Measurements from ENCODE around the gene ROBO2.

Gene ROBO2

DNA sequence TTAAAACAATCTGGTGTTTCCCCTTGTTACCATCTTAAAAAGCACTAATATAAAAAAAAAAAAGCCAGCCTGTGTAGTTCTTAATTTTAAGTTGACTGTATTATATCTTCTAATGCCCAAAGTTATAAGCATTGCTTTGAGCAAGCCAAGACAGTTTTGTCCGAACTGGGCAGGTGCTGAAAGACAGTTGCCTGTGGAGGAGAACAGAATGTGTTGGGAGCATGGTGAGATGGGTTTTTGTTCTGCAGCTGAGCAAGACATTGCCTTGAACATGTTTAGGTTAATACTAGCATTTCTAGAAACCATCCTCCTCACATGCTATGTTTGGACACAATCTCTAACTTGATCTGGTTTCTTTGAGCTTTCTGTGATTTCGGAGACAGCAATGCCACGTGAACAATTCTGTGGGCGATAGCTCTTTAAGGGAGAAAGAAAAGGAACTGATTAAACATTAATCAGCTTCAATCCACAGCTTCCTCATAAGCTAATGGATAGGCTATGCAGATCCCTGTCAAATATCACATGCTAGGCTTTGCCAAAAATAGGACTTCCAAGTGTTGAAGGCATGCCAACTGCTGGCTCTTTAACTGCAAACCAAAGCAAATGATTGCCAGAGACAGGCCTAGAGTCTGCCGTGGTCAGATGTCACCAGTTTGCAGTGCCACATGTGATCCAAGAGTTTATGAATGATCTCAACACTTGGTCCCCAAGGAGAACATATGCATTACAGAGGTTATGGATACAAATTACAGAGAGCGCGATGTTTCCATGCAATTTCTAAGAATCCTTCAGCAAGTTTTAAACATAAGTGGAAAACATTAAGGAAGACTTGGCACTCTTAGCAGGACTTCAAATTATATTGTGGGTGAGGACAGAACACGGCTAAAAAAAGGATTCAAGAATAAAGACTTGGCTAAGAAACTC is 428.1 kb downstream of the ROBO2 start:
- FAIRE-seq = no peak
- no peak for TF ChIP-seq POLR2A (IDR thresholded peaks at IDR 0.05; ENCODE audit: low read depth, low read length)
- no peak for TF ChIP-seq TAF1 (IDR thresholded peaks at IDR 0.05; ENCODE audit: borderline replicate concordance, low read depth, low read length)
- TF ChIP-seq POLR2AphosphoS5 (IDR thresholded peaks at IDR 0.05; ENCODE audit: low read depth, low read length) = no peak
- DNase-seq (ENCODE audit: insufficient read length) = no peak

DNA sequence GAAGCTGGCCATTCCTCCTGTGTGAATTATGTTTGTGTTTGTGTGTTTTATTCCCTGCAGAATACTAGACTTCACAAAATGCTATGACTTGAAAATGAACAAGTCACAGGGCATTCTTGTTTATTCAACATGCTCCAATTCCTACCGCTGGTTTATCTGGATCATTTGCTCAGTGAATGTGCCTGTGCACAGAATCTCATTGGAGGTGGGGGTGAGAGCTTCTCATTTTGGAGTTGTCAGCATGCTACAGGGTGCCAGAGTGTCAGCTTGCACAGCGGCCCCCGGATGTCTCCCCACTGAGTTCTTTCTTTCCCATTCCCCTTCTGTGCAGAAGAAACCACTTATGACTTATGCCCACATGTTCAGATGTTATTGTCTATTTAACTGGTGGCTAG is 428.7 kb downstream of the ROBO2 start:
- FAIRE-seq = no peak
- no peak for DNase-seq (ENCODE audit: insufficient read length)
- TF ChIP-seq POLR2A (IDR thresholded peaks at IDR 0.05; ENCODE audit: low read depth, low read length) (no peak), POLR2AphosphoS5 (IDR thresholded peaks at IDR 0.05; ENCODE audit: low read depth, low read length) (no peak), TAF1 (IDR thresholded peaks at IDR 0.05; ENCODE audit: borderline replicate concordance, low read depth, low read length) (no peak)

- DNase-seq (ENCODE audit: insufficient read length) = no peak
- TF ChIP-seq POLR2AphosphoS5 (IDR thresholded peaks at IDR 0.05; ENCODE audit: low read depth, low read length) = no peak
- FAIRE-seq = no peak
Measured at GRCh38 chr3:77475507-77475906, 435.6 kb downstream of the ROBO2 start.

DNA sequence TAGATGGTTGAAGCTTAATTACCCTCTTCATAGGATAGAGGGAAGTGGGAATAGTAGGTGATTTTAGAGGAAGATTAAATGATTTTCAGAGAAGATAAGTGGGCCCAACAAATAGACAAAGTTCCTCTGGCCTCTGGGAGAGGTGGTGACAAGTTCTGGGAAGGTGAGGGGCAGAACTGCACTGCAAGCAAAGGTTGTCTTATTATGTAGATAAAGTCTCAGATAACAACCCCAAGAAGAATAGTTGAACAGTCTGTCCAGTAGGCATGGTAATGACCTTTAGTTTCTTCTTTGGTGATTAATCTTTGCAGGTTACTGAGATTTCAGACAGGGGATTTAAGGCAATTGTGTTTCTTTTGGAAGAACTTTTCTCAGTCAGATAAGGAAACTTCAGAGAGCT is 439.1 kb downstream of the ROBO2 start:
- no peak for DNase-seq (ENCODE audit: insufficient read length)
- FAIRE-seq = no peak
- TF ChIP-seq POLR2AphosphoS5 (IDR thresholded peaks at IDR 0.05; ENCODE audit: low read depth, low read length) (no peak), POLR2A (IDR thresholded peaks at IDR 0.05; ENCODE audit: low read depth, low read length) (no peak), TAF1 (IDR thresholded peaks at IDR 0.05; ENCODE audit: borderline replicate concordance, low read depth, low read length) (no peak)

- DNase-seq (ENCODE audit: insufficient read length) = no peak
- no peak for TF ChIP-seq POLR2A (IDR thresholded peaks at IDR 0.05; ENCODE audit: low read depth, low read length)
- TF ChIP-seq POLR2AphosphoS5 (IDR thresholded peaks at IDR 0.05; ENCODE audit: low read depth, low read length) = no peak
- no peak for TF ChIP-seq TAF1 (IDR thresholded peaks at IDR 0.05; ENCODE audit: borderline replicate concordance, low read depth, low read length)
- FAIRE-seq = no peak
Measured at GRCh38 chr3:77489216-77489615, 449.3 kb downstream of the ROBO2 start.

DNA sequence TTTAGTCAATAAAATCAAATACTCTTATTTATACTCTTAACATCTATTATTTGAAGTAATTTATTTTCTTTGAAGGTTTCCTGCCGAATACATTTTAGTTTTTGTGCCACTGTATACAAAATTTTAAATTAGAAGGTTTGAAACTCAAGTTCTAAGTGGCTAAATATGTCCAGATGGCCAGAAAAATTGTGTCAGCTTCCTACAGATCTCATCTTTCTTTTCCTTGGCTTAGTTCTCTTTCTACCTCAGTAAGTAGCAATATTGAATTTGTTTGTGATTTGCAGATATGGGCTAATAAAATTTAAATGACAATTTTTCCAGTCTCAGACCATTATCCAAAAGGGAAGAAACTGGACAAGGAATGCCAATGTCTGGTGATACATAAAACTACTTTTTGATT is 452.1 kb downstream of the ROBO2 start:
- DNase-seq (ENCODE audit: insufficient read length) (no peak), FAIRE-seq (no peak)
- TF ChIP-seq TAF1 (IDR thresholded peaks at IDR 0.05; ENCODE audit: borderline replicate concordance, low read depth, low read length) (no peak), POLR2A (IDR thresholded peaks at IDR 0.05; ENCODE audit: low read depth, low read length) (no peak), POLR2AphosphoS5 (IDR thresholded peaks at IDR 0.05; ENCODE audit: low read depth, low read length) (no peak)

- DNase-seq (ENCODE audit: insufficient read length) (no peak), FAIRE-seq (no peak)
- TF ChIP-seq POLR2AphosphoS5 (IDR thresholded peaks at IDR 0.05; ENCODE audit: low read depth, low read length) = no peak
- TF ChIP-seq POLR2A (IDR thresholded peaks at IDR 0.05; ENCODE audit: low read depth, low read length) = no peak
- no peak for TF ChIP-seq TAF1 (IDR thresholded peaks at IDR 0.05; ENCODE audit: borderline replicate concordance, low read depth, low read length)
Measured at GRCh38 chr3:77500721-77501120, 460.8 kb downstream of the ROBO2 start.

DNA sequence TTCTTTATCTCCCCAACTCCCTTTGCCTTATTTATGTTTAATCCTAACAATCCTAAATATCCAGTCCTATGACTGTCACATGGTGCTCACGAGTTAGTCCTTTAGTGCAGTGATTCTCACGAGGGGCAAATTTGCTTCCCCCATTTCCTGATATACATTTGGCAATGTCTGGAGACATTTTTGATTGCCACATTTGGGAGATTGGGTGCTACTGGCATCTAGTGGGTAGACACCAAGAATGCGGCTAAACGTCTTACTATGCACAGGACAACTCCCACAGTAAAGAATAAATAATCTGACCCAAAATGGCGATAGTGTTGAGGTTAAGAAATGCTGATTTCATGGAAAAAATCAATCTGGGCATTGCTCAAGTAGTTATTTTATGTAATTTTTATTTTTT is 466.5 kb downstream of the ROBO2 start:
- no peak for TF ChIP-seq POLR2A (IDR thresholded peaks at IDR 0.05; ENCODE audit: low read depth, low read length)
- no peak for TF ChIP-seq POLR2AphosphoS5 (IDR thresholded peaks at IDR 0.05; ENCODE audit: low read depth, low read length)
- no peak for TF ChIP-seq TAF1 (IDR thresholded peaks at IDR 0.05; ENCODE audit: borderline replicate concordance, low read depth, low read length)
- no peak for DNase-seq (ENCODE audit: insufficient read length)
- no peak for FAIRE-seq

- DNase-seq (ENCODE audit: insufficient read length) (no peak), FAIRE-seq (no peak)
- TF ChIP-seq TAF1 (IDR thresholded peaks at IDR 0.05; ENCODE audit: borderline replicate concordance, low read depth, low read length) (no peak), POLR2A (IDR thresholded peaks at IDR 0.05; ENCODE audit: low read depth, low read length) (no peak), POLR2AphosphoS5 (IDR thresholded peaks at IDR 0.05; ENCODE audit: low read depth, low read length) (no peak)
Measured at GRCh38 chr3:77513542-77513941, 473.6 kb downstream of the ROBO2 start.

- FAIRE-seq = no peak
- DNase-seq (ENCODE audit: insufficient read length) = no peak
- no peak for TF ChIP-seq TAF1 (IDR thresholded peaks at IDR 0.05; ENCODE audit: borderline replicate concordance, low read depth, low read length)
- TF ChIP-seq POLR2A (IDR thresholded peaks at IDR 0.05; ENCODE audit: low read depth, low read length) = no peak
- TF ChIP-seq POLR2AphosphoS5 (IDR thresholded peaks at IDR 0.05; ENCODE audit: low read depth, low read length) = no peak
Measured at GRCh38 chr3:77514766-77515165, 474.9 kb downstream of the ROBO2 start.

DNA sequence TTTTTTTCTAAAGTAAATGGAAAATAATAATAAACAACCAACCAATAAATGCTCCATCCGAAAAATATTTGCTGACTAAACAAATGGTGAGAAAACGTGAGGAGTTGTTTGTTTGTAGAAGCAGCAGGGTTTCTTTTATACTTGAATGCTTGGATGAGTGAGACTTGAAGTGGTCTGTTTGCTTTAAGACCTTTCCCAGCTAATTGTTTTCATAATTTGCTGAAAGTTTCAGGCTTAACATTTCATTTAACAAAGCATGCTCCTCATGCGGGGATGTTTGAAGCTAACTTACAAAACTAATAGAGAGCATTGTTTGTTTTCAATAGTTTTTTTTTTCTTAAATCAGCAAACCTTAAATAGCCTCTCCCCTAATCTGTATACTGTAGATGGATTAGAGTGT is 484.6 kb downstream of the ROBO2 start:
- DNase-seq (ENCODE audit: insufficient read length) (no peak), FAIRE-seq (no peak)
- no peak for TF ChIP-seq TAF1 (IDR thresholded peaks at IDR 0.05; ENCODE audit: borderline replicate concordance, low read depth, low read length)

DNA sequence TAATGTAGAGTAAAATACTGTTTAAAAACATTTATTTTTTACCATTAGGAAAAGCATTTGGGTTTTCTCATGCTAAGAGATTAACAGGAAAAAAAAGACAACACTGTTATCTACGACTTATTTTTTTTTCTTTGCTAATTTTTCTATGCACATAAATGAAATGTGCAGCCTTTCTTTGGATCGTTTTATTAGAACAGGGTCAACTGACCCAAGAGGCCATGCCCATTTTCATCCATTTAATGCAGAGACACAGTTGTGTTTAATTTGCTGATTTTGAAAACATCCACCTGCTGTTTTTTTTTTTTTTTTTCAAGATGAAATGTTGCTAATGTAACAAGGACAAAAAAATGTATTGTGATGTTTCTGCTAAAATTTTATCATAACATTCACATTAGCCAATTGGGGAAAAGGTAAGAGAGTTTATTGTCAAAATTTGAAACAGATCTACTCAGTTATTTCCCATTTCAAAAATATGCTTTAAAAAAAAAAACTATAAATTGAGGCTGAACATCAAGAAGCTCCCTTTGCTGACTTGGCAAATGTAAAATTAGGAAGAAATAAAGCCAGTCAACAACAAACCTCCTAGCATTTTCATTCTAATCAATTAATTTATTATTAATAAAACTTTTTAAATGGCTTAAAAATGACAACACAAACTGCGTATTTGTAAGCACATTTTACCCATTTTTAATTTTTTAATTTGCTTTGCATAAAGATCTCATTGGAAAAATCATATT is 485.2 kb downstream of the ROBO2 start:
- no peak for DNase-seq (ENCODE audit: insufficient read length)
- no peak for FAIRE-seq
- TF ChIP-seq POLR2A (IDR thresholded peaks at IDR 0.05; ENCODE audit: low read depth, low read length) (no peak), TAF1 (IDR thresholded peaks at IDR 0.05; ENCODE audit: borderline replicate concordance, low read depth, low read length) (no peak), POLR2AphosphoS5 (IDR thresholded peaks at IDR 0.05; ENCODE audit: low read depth, low read length) (no peak)

All from GM12892 (cell line).